Measurements from ENCODE around the gene TRPV3.

The TRPV3 gene

DNA sequence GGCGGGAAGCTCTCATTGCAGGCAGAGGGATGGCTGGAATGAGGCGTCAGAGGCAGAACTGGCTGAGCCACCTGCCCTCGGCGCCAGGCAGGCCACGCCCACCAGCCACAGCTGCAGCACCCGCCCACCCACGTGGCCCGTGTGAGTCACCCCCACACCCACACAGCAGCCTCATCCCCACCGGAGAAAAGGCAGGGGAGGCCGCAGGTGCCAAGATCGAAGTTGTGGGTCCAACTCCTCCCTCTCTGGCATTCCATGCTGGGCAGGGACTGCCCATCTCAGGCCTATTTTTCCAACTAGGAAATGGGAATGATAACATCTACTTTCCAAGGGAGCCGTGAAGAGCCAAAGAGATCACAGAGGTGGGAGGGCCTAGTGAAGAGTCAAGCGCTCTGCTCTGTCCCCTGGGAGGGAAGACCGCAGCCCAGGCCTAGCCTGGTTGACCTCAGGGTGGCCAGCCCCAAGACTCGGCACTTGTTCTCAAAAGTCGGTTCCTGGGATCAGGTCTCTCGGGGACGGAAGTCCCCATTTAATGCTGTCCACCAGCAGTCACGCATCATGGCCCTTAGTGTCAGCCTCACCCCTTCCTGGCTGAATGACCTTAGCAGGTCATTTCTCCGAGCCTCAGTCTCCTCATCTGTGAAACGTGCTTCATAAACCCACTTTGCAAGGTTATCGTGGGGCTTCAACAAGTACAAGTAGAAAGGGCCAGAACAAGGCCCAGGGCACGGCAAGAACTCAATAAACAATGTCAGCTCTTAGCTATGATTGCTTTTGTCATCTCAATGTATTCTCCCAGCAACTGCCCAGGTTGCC, at the start of gene TRPV3:
TRPV3 (minus strand) TSS at position 45 of the 816 bp plus-strand sequence. CDS start 2,962 bp downstream, outside the sequence.
- no peak for DNase-seq (ENCODE audit: low read depth, low spot score)
- no peak within 1 kb of the TSS for H3K9ac ChIP-seq (ENCODE audit: insufficient read length, low read depth)

DNA sequence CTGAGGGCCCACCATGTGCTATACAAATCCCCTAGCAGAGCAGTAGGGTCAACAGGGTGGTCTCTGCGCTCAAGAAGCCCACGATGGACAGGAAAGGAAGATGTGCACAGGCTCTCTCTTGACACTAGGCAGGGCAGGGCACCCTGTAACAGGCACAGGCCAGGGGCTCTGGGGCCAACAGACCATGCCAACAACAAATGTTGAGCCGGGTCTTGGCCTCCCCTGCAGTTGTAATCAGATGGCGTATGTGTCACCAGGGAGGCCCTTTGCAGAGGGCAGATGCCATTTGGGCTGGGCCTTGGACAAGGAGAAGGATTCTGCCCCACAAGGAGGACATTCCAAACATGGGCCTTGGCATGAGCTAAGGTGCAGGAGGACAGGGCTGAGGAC, 46.3 kb upstream of the TRPV3 start:
- no peak for DNase-seq (ENCODE audit: low read depth, low spot score)
- Histone ChIP-seq H3K4me3 (ENCODE audit: insufficient read length, low read depth) (no peak overlapping the region), H3K9me3 (ENCODE audit: insufficient read depth, low read length) (peaks cover 9% of the 10 kb centered on the region; the same call in 1 of the 2 replicates), H3K9ac (ENCODE audit: insufficient read length, low read depth) (no peak overlapping the region), H3K36me3 (ENCODE audit: insufficient read depth, insufficient read length, low read length) (peaks cover 51% of the 10 kb centered on the region), H3K27me3 (ENCODE audit: insufficient read depth, insufficient read length) (no peaks in the 10 kb centered on the region), H3K4me1 (ENCODE audit: insufficient read depth, insufficient read length) (peaks cover 4% of the 10 kb centered on the region)
- TF ChIP-seq ZNF274 (IDR thresholded peaks at IDR 0.05; ENCODE audit: low read depth, low read length) (no peak), YY1 (IDR thresholded peaks at IDR 0.05; ENCODE audit: insufficient read depth, insufficient read length) (no peak), SUZ12 (IDR thresholded peaks at IDR 0.05; ENCODE audit: extremely low read depth, insufficient read depth, insufficient read length) (no peak)

More for the DNA sequence above, at the start of gene TRPV3:
- Histone ChIP-seq H3K4me1 (ENCODE audit: insufficient read depth, insufficient read length) (peaks cover 3% of the 10 kb centered on the region), H3K4me3 (ENCODE audit: insufficient read length, low read depth) (no peak within 1 kb of the TSS), H3K36me3 (ENCODE audit: insufficient read depth, insufficient read length, low read length) (no peaks in the 10 kb centered on the region), H3K27me3 (ENCODE audit: insufficient read depth, insufficient read length) (no peaks in the 10 kb centered on the region), H3K9me3 (ENCODE audit: insufficient read depth, low read length) (no peaks in the 10 kb centered on the region)
- TF ChIP-seq ZNF274 (IDR thresholded peaks at IDR 0.05; ENCODE audit: low read depth, low read length): no peak
- TF ChIP-seq SUZ12 (IDR thresholded peaks at IDR 0.05; ENCODE audit: extremely low read depth, insufficient read depth, insufficient read length): no peak
- no peak for TF ChIP-seq YY1 (IDR thresholded peaks at IDR 0.05; ENCODE audit: insufficient read depth, insufficient read length)

DNA sequence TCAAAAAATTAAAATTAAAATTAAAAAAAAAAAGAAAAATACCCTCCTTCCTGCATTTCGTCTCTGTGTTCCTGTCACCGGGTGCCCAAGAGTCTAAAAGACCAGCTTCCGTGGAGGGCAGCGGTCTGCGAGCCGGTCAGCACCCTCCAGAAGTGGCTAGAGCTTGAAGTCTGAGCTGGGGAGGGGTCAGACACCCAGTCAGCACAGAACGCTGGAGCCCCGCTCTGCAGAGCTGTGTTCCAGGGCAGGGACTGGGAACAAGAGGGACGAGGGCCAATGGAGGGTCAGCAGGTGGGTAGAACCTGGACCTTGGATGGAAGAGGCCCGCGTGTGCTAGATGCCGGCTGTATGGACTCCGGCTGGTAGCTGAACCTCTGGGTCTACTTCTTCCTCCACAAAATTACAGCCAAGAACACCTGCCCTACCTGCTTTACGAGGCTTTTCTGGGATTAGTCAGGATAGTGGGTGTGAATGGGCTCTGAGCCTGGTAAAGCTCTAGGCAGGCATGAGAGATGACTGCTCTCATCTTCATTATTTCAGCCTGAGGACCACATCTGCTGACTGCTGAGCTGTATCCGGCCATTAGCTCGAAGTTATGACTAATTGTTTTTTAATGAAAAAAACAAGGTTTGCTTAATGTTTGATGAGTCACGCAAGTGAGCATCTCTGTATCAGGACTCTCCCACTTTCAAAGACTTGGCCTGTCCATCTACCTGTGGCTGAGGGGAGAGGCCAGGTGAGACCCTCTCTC, 45.7 kb upstream of the TRPV3 start:
- Histone ChIP-seq H3K9ac (ENCODE audit: insufficient read length, low read depth) (no peak overlapping the region), H3K4me3 (ENCODE audit: insufficient read length, low read depth) (no peak overlapping the region), H3K4me1 (ENCODE audit: insufficient read depth, insufficient read length) (peaks cover 4% of the 10 kb centered on the region), H3K27me3 (ENCODE audit: insufficient read depth, insufficient read length) (no peaks in the 10 kb centered on the region), H3K36me3 (ENCODE audit: insufficient read depth, insufficient read length, low read length) (peaks cover 45% of the 10 kb centered on the region), H3K9me3 (ENCODE audit: insufficient read depth, low read length) (peaks cover 9% of the 10 kb centered on the region; the same call in 1 of the 2 replicates)
- no peak for DNase-seq (ENCODE audit: low read depth, low spot score)
- TF ChIP-seq YY1 (IDR thresholded peaks at IDR 0.05; ENCODE audit: insufficient read depth, insufficient read length): no peak
- TF ChIP-seq ZNF274 (IDR thresholded peaks at IDR 0.05; ENCODE audit: low read depth, low read length): no peak
- TF ChIP-seq SUZ12 (IDR thresholded peaks at IDR 0.05; ENCODE audit: extremely low read depth, insufficient read depth, insufficient read length): no peak

DNA sequence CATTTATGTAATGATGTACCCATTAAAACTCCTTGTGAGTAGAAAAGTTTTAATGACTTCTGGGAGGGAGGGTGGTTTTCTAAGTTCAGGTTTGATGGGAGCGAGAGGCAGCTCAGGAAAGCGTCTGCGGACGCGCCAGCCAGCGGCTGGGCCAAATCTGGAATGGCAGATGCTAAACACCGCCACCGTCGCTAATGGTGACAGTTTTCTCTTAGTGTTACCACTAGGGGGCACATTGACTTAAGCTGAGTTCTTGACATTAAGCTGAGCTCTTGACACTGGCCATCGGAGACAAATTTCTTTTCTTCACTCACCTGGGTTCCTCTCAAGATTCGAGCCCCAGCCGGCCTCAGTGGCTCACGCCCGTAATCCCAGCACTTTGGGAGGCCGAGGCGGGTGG, 44.9 kb upstream of the TRPV3 start:
- H3K9me3 ChIP-seq (ENCODE audit: insufficient read depth, low read length): peaks cover 9% of the 10 kb centered on the region; the same call in 1 of the 2 replicates
- H3K4me1 ChIP-seq (ENCODE audit: insufficient read depth, insufficient read length): peaks cover 4% of the 10 kb centered on the region
- H3K36me3 ChIP-seq (ENCODE audit: insufficient read depth, insufficient read length, low read length): peaks cover 37% of the 10 kb centered on the region
- H3K9ac ChIP-seq (ENCODE audit: insufficient read length, low read depth): no peak overlapping the region
- DNase-seq (ENCODE audit: low read depth, low spot score): peak; percentile 11
- H3K4me3 ChIP-seq (ENCODE audit: insufficient read length, low read depth): no peak overlapping the region
- TF ChIP-seq SUZ12 (IDR thresholded peaks at IDR 0.05; ENCODE audit: extremely low read depth, insufficient read depth, insufficient read length) (no peak), ZNF274 (IDR thresholded peaks at IDR 0.05; ENCODE audit: low read depth, low read length) (no peak), YY1 (IDR thresholded peaks at IDR 0.05; ENCODE audit: insufficient read depth, insufficient read length) (no peak)
- H3K27me3 ChIP-seq (ENCODE audit: insufficient read depth, insufficient read length): no peaks in the 10 kb centered on the region

DNA sequence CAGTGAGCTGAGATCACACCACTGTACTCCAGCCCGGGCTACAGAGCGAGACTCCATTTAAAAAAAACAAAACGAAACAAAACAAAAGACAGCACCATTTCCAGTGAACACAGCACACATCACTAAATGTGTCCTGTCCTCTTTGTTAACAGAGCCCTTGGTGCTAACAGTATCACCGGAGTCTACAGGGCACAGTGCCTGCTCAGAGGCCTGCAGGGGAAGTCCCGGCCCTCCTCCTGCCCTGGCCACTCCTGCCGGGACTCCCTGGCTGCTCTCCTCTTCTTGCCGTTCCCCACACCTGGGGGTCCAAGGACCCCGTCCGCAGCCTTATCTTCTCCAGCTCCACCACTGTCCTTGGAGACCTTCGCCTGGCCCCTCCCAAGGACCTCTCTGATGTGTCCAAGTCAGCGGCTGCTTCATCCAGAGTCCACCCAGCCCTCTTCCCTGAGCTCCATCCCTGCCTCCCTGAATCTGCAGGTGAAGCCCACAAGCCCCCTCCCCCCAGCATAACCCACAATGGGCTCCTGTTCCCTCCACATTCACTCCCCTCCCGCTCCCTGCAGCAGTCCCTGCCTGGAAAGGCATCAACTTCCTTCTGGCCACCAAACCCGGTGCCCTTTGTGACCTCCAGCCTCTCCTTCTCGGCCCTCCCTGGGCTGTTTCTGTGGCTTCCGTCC, 43.1 kb upstream of the TRPV3 start:
- no peak for TF ChIP-seq SUZ12 (IDR thresholded peaks at IDR 0.05; ENCODE audit: extremely low read depth, insufficient read depth, insufficient read length)
- no peak for TF ChIP-seq YY1 (IDR thresholded peaks at IDR 0.05; ENCODE audit: insufficient read depth, insufficient read length)
- no peak for TF ChIP-seq ZNF274 (IDR thresholded peaks at IDR 0.05; ENCODE audit: low read depth, low read length)
- no peak for DNase-seq (ENCODE audit: low read depth, low spot score)
- H3K9me3 ChIP-seq (ENCODE audit: insufficient read depth, low read length): no peaks in the 10 kb centered on the region
- H3K36me3 ChIP-seq (ENCODE audit: insufficient read depth, insufficient read length, low read length): peaks cover 28% of the 10 kb centered on the region
- H3K9ac ChIP-seq (ENCODE audit: insufficient read length, low read depth): no peak overlapping the region
- no peaks in the 10 kb centered on the region for H3K4me1 ChIP-seq (ENCODE audit: insufficient read depth, insufficient read length)
- H3K4me3 ChIP-seq (ENCODE audit: insufficient read length, low read depth): no peak overlapping the region
- H3K27me3 ChIP-seq (ENCODE audit: insufficient read depth, insufficient read length): no peaks in the 10 kb centered on the region

DNA sequence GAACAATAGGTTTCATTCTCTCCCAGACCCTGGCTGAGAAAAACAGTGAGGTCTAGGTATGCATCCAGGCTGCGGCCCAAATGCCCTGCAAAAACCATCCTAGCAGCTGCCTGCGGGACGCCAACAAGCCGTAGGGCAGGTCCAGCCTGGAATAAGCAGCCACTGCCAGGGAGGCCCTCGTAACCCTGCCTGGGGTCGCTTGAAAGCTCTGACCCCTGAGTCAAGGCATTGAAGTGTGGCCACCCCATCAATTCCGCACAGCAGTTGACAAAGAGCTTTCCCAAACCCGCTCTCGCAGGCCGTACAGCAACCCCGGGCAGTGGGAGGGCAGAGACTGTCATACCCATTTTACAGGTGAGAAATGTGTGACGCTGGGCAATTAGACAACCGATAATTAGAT, 40.5 kb upstream of the TRPV3 start:
- Histone ChIP-seq H3K9ac (ENCODE audit: insufficient read length, low read depth) (no peak overlapping the region), H3K4me1 (ENCODE audit: insufficient read depth, insufficient read length) (no peaks in the 10 kb centered on the region), H3K36me3 (ENCODE audit: insufficient read depth, insufficient read length, low read length) (peaks cover 16% of the 10 kb centered on the region), H3K4me3 (ENCODE audit: insufficient read length, low read depth) (no peak overlapping the region), H3K9me3 (ENCODE audit: insufficient read depth, low read length) (no peaks in the 10 kb centered on the region), H3K27me3 (ENCODE audit: insufficient read depth, insufficient read length) (no peaks in the 10 kb centered on the region)
- DNase-seq (ENCODE audit: low read depth, low spot score): no peak
- TF ChIP-seq YY1 (IDR thresholded peaks at IDR 0.05; ENCODE audit: insufficient read depth, insufficient read length) (no peak), SUZ12 (IDR thresholded peaks at IDR 0.05; ENCODE audit: extremely low read depth, insufficient read depth, insufficient read length) (no peak), ZNF274 (IDR thresholded peaks at IDR 0.05; ENCODE audit: low read depth, low read length) (no peak)

Measured in NT2/D1 (cell line).